GM03348 (cell line): ENCODE results near the gene ORC2.
A peak's percentile ranks its signal among the peaks of the same experiment; 100 is the strongest.
"Not testable (repeated sequence)": the region's sequence is repeated elsewhere in the genome, so short reads cannot be mapped to it uniquely, and the experiment has no call there.

Experiments
- DNase-seq: peaks from one replicate; pipeline ENCODE4 v3.0.0; 2012; ENCODE audit warnings: low spot score

The ORC2 gene

DNA sequence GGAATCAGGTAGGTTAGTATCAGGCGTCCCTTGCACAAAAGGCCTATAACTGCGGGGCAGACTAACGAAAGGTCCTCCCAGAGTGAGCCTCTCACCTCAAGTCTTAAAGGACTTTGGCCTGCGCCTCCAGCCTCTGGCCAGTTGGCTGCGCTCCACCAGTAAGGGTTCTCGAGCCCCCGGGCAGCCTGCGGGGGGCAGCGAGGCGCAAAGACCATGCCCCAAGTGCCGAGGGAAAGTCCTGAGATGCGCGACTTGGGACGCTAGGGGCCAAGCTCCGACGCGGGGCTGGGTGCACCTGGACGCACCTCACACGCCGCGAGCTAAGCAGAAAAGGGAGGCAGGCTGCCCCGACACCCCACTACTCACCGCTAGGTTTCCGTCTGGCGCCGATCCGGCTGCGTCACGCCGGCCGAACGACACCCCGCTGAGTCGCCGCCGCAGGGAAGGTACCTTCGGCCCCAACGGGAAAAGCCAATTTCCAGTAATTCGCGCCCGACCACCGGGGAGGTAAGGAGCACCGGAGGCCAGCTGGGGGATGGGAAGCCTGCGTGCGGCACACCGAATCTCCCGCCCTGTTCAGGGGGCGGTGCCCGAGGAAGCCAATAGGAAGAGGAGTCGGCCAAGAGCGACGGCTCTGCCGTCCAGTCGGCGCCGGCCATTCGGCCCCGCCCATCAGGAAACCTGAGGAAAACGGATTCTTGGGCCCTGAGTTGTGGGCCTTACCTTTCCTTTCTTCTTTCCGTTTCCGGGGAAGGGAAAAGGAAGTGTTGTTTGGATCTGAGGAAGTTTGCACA lies at the start of gene ORC2:
Gene ORC2 (minus strand): TSS at position 537 of the 794 bp plus-strand sequence. CDS start 5,537 bp downstream, outside the sequence.
- DNase-seq: peak; percentile 99

DNA sequence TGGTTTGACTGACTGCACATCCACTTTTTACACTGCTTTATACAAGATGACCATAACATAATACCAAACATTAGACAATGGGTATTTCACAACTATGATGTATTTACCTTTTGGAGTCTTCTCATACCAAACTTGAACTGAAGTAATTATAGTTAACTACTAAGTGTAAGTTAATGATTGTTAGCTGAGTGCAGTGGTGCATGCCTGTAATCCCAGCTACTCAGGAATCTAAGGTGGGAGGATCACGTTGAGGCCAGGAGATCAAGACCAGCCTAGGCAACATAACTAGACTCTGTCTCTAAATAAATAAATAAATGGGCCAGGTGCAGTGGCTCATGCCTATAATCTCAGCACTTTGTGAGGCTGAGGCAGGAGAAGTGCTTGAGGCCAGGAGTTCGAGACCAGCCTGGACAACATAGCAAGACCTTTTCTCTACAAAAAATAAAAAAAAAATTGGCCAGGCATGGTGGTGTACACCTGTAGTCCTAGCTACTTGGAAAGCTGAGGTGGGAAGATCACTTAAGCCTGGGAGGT lies 44.9 kb upstream of the ORC2 start:
- no peak for DNase-seq

GRCh38 chr2:201007584-201007998 lies 44.1 kb upstream of the ORC2 start:
- DNase-seq: no peak

- no peak for DNase-seq
These were observed 43.2 kb upstream of the ORC2 start for GRCh38 chr2:201006704-201007103.

DNA sequence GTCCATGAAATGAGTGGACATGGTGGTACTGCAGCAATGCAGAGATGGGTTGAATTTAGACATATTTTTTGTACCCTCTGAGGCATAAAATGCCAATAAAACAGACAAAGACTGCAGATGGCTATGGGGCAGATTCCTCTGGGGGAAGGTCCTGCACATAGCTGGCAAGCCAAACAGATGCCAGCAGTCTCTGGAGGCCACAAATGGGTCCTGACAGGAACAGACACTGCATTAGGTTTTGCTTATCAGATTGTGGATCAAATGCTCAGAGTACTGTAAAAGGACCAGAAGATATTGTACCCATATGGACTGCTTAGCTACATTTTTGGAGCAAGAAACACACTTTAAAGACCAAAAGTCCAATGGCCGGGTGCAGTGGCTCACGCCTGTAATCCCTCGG lies 40.9 kb upstream of the ORC2 start:
- DNase-seq: no peak

GRCh38 chr2:200993097-200993496 lies 29.6 kb upstream of the ORC2 start:
- DNase-seq: peak; percentile 49

DNA sequence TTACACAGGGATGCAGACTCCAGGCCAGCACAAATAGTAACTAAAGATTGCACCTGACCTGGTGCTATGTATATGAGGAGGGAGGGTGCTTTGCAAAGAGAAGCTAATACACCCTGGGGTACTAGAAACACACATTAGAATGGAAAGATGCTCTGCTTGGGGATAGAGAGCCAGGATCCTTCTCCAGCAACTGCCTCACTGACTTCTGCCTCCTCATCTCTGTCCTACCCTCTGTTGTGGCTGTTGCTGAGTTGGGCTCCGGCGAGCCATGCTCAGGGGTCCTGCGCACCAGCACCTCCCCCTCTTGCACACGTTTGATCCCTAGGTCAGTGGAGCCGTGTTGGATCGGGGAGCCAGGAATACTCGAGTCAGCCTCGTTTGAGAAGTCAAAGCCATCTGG lies 23.7 kb upstream of the ORC2 start:
- DNase-seq: no peak

DNA sequence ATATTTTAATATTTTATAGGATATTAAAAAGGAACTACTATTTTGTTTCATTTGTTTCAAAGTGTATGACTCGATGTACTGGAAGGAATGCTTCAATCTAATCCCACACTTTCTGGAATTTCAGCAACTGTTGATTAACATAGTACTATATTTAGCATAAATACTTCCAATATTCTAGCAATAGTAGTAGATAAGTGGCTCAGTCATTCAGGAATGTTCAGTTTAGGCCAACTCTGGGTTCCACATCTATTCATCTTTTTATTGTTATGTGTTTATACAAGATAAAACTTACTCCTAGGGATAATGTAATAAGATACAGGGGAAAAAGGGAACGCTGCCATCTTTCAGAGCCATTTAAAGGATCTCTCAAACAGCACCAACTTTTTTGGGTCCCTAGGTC lies 22.3 kb upstream of the ORC2 start:
- peak; percentile 68 for DNase-seq

GRCh38 chr2:200976710-200977109 lies 13.2 kb upstream of the ORC2 start:
- no peak for DNase-seq

- DNase-seq: no peak
These were observed 12.2 kb upstream of the ORC2 start for GRCh38 chr2:200975672-200976071.

DNA sequence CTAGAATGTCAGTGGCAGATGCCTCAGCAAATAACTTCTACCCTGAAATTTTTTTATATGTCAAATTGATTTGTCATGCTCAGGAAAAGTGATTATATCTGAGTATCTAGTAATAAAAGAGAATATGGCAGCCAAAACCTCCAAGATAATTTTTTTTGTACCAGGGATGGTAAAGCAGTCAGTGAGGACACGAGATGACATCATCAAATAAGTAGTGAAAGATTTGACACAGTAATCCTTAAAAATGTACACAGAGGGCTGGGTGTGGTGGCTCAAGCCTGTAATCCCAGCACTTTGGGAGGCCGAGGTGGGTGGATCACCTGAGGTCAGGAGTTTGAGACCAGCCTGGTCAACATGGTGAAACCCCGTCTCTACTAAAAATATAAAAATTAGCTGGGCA lies 6.6 kb upstream of the ORC2 start:
- not testable (repeated sequence) for DNase-seq

- no peak for DNase-seq
These were observed 5.3 kb upstream of the ORC2 start for GRCh38 chr2:200968735-200969134.

DNA sequence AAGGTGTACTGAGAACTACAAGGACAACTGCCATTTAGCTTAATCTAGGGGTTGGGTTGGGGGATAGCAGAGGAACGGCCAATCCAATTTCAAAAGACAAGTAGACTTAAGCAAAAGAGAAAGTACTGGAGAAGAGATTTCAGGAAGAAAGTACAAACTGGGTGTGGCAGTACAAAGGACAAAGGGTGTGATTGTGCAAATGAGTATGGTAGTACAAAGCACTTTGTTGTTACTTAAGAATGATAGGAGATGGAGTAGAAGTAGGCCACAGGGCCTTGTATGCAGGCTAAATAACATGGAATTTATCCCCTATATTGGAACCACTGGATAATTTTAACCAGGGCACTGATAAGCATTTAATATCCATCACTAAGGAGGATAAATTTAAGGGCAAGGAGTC lies 4.7 kb upstream of the ORC2 start:
- DNase-seq: no peak

DNA sequence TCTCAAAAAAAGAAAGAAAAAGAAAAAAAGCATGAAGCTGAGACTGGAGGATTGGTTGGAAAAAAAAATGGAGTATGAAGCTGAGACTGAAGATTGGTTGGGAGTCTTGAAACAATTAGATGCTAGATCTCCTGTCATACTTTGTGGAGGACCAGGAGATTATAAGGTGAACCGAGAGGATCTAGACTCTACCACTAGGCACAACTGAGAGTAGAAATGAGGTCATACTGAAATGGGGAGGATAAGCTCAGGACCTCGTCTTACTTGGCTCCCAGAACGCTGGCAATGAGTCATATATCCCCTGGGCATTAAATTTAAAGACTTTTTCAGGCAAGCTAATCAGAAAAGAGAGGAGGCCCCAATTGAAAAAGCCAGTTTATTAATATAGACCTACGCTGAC lies 3.3 kb upstream of the ORC2 start:
- peak; percentile 64 for DNase-seq

- no peak for DNase-seq
These were observed 1.0 kb upstream of the ORC2 start for GRCh38 chr2:200964498-200964897.

GRCh38 chr2:200963918-200964252 lies 425 bp upstream of the ORC2 start:
- not testable (repeated sequence) for DNase-seq

DNA sequence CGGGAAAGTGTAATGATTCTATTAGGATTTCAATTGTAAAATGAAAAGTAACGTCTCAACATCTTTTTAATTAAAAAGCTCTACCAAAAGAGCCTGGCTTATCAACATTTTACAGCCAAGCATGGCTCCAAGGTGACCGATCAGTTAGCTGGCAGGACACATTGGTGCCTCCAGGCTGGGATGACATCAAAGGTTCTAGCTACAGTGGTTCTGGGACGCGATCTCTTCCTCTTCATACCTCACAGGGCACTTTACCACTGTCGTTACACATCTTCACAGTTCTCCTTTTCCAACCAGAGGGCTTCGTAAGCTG lies 693 bp downstream of the ORC2 start:
- DNase-seq: no peak

- no peak for DNase-seq
These were observed 1.8 kb downstream of the ORC2 start for GRCh38 chr2:200961674-200962073.

GRCh38 chr2:200950378-200950777 lies 13.1 kb downstream of the ORC2 start:
- no peak for DNase-seq

GRCh38 chr2:200945395-200945729 lies 18.1 kb downstream of the ORC2 start:
- DNase-seq: no peak

DNA sequence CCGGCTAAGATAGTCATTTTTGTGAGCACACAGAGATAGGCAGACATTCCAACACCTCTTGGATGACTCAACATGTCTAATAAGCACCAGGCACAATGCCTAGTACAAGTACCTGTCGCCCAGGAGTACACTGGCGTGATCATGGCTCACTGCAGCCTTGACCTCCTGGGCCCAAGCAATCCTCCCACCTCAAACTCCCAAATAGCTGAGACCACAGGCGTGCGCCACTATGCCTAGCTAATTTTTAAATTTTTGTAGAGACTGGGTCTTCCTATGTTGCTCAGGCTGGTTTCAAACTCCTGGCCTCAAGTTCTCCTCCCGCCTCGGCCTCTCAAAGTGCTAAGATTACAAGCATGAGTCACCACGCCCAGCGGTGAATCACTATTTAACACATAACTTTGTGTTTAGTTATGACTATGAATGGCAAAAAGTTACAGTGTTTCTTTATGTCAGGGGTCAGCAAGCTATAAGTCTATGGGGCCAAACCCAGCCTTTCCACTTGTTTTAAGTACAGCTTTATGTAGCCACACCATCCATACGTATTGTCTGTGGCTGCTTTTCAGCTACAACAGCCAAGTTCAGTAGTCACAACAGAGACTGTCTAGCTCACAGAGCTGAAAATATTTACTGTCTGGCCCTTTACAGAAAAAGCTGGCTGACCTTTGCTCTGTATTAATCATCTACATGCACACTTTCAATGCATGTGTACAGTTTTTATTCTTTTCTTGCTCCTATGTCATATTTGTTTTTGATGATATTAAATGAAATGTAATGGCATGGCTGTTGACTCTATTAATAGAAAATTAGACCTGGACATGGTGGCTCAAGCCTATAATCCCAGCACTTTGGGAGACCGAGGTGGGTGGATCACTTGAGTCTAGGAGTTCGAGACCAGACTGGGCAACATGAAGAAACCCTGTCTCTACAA lies 18.7 kb downstream of the ORC2 start:
- DNase-seq: peak; percentile 44

GRCh38 chr2:200943527-200944105 lies 19.8 kb downstream of the ORC2 start:
- no peak for DNase-seq

GRCh38 chr2:200939832-200940231 lies 23.6 kb downstream of the ORC2 start:
- no peak for DNase-seq
